Muscle of back (tissue), 13 donors: ENCODE results near the gene CLPTM1. TPM values are rescaled to one million over a fixed set of nuclear protein-coding genes. Genes with fewer than 3 reads are reported as not detected.
A peak's percentile ranks its signal among the peaks of the same experiment; 100 is the strongest.
"Not testable (repeated sequence)": the region's sequence is repeated elsewhere in the genome, so short reads cannot be mapped to it uniquely, and the experiment has no call there.

Experiments used
- DNase-seq, 3 donors: peaks; one replicate each; pipeline versions ENCODE4 v3.0.0 to v3.0.0-alpha.2; 2013
- long read RNA-seq, 9 donors: transcript quantifications; one replicate each; lab custom pipeline, GENCODE V29; 2026
- polyA plus RNA-seq, 10 donors: library from polyadenylated mRNA; unstranded; fragments of 120-200 nt; gene quantifications; one replicate each; pipeline ENCODE4 v1.2.1, GENCODE V29; 2013; ENCODE audit not compliant: insufficient read length in 10 of 10

The CLPTM1 gene, protein sequence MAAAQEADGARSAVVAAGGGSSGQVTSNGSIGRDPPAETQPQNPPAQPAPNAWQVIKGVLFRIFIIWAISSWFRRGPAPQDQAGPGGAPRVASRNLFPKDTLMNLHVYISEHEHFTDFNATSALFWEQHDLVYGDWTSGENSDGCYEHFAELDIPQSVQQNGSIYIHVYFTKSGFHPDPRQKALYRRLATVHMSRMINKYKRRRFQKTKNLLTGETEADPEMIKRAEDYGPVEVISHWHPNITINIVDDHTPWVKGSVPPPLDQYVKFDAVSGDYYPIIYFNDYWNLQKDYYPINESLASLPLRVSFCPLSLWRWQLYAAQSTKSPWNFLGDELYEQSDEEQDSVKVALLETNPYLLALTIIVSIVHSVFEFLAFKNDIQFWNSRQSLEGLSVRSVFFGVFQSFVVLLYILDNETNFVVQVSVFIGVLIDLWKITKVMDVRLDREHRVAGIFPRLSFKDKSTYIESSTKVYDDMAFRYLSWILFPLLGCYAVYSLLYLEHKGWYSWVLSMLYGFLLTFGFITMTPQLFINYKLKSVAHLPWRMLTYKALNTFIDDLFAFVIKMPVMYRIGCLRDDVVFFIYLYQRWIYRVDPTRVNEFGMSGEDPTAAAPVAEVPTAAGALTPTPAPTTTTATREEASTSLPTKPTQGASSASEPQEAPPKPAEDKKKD
- polyA plus RNA-seq, result 10 to 100 TPM; 45.6 to 58.2 (median 53.1) TPM
- long read RNA-seq, donor 1, transcript CLPTM1-201 (14 exons, 2,604 nt), result major isoform, 14 of 15 reads
- long read RNA-seq, donor 1, partial matches to known transcripts, result 0 of 15 reads
- long read RNA-seq, donor 1, other reads (novel, unspliced or antisense), result 0 of 15 reads
- long read RNA-seq, donor 2, transcript CLPTM1-201 (14 exons, 2,604 nt), result major isoform, 8 of 8 reads
- long read RNA-seq, donor 2, partial matches to known transcripts, result 0 of 8 reads
- long read RNA-seq, donor 2, other reads (novel, unspliced or antisense), result 0 of 8 reads
- long read RNA-seq, donor 3, result 0 reads
- long read RNA-seq, donor 4, transcript CLPTM1-201 (14 exons, 2,604 nt), result major isoform, 17 of 33 reads
- long read RNA-seq, donor 4, partial matches to known transcripts, result 16 of 33 reads
- long read RNA-seq, donor 4, other reads (novel, unspliced or antisense), result 0 of 33 reads
- long read RNA-seq, donor 5, transcript CLPTM1-201 (14 exons, 2,604 nt), result major isoform, 11 of 49 reads
- long read RNA-seq, donor 5, partial matches to known transcripts, result 38 of 49 reads
- long read RNA-seq, donor 5, other reads (novel, unspliced or antisense), result 0 of 49 reads
- long read RNA-seq, donor 6, transcript CLPTM1-201 (14 exons, 2,604 nt), result major isoform, 18 of 18 reads
- long read RNA-seq, donor 6, partial matches to known transcripts, result 0 of 18 reads
- long read RNA-seq, donor 6, other reads (novel, unspliced or antisense), result 0 of 18 reads
- long read RNA-seq, donor 7, transcript CLPTM1-201 (14 exons, 2,604 nt), result major isoform, 10 of 10 reads
- long read RNA-seq, donor 7, partial matches to known transcripts, result 0 of 10 reads
- long read RNA-seq, donor 7, other reads (novel, unspliced or antisense), result 0 of 10 reads
- long read RNA-seq, donor 8, transcript CLPTM1-201 (14 exons, 2,604 nt), result major isoform, 8 of 8 reads
- long read RNA-seq, donor 8, partial matches to known transcripts, result 0 of 8 reads
- long read RNA-seq, donor 8, other reads (novel, unspliced or antisense), result 0 of 8 reads
- long read RNA-seq, donor 9, partial matches to known transcripts, result 0 of 1 reads
- long read RNA-seq, donor 9, other reads (novel, unspliced or antisense), result 0 of 1 reads

DNA sequence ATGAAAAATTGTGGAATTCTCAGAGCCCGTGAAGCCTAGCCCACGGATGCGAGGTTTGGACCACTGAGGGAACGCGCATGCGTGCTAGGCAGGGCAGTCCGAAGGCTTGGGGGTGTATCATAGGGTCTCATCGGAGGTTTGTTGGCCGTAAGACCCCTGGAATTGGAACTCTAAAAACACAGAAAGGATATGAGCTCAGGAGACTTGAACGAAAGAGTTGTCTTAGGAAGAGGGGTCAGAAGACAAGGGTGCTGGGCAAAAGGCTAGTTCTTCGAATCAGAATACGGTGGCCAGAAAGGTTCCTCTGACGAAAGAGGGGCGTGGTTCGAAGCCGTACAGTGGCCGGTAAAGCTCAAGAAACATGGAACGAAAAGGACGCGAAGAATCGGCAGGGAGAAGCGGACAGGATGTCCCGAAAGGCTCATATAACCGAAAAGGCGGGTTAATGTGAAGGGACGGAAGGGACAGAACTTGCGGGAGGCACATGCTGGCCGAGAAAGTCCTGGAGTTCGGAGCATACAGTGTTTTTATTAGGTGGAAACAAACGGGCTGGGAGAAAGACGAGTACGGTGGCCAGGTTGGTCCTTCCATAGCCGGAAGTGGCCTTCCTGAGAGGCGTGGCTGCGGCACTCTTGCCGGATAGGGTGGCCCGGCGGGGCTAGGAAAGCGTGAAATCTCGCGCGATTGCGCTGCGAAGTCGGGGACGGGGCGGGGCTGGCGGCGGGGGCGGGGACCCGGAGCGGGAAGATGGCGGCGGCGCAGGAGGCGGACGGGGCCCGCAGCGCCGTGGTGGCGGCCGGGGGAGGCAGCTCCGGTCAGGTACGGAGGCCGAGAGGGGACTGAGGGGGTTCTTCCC, at the start of gene CLPTM1:
Gene CLPTM1, plus strand, starts transcription at position 732 of the 856 bp plus-strand sequence. Its CDS starts 16 bp downstream, at position 748.
- peak; percentile 97 to 99 (median 97) for DNase-seq

DNA sequence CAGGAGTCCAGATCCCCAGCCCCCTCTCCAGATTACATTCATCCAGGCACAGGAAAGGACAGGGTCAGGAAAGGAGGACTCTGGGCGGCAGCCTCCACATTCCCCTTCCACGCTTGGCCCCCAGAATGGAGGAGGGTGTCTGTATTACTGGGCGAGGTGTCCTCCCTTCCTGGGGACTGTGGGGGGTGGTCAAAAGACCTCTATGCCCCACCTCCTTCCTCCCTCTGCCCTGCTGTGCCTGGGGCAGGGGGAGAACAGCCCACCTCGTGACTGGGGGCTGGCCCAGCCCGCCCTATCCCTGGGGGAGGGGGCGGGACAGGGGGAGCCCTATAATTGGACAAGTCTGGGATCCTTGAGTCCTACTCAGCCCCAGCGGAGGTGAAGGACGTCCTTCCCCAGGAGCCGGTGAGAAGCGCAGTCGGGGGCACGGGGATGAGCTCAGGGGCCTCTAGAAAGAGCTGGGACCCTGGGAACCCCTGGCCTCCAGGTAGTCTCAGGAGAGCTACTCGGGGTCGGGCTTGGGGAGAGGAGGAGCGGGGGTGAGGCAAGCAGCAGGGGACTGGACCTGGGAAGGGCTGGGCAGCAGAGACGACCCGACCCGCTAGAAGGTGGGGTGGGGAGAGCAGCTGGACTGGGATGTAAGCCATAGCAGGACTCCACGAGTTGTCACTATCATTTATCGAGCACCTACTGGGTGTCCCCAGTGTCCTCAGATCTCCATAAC, 49.6 kb upstream of the CLPTM1 start, which contains the start of gene APOE:
Gene APOE, plus strand, starts transcription at position 360 of the 724 bp plus-strand sequence. CDS start 829 bp downstream, outside the sequence.
- DNase-seq, result peak in 1 of 3 donors; percentile 53

DNA sequence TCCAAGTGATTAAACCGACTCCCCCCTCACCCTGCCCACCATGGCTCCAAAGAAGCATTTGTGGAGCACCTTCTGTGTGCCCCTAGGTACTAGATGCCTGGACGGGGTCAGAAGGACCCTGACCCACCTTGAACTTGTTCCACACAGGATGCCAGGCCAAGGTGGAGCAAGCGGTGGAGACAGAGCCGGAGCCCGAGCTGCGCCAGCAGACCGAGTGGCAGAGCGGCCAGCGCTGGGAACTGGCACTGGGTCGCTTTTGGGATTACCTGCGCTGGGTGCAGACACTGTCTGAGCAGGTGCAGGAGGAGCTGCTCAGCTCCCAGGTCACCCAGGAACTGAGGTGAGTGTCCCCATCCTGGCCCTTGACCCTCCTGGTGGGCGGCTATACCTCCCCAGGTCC, 47.6 kb upstream of the CLPTM1 start:
- no peak for DNase-seq

DNA sequence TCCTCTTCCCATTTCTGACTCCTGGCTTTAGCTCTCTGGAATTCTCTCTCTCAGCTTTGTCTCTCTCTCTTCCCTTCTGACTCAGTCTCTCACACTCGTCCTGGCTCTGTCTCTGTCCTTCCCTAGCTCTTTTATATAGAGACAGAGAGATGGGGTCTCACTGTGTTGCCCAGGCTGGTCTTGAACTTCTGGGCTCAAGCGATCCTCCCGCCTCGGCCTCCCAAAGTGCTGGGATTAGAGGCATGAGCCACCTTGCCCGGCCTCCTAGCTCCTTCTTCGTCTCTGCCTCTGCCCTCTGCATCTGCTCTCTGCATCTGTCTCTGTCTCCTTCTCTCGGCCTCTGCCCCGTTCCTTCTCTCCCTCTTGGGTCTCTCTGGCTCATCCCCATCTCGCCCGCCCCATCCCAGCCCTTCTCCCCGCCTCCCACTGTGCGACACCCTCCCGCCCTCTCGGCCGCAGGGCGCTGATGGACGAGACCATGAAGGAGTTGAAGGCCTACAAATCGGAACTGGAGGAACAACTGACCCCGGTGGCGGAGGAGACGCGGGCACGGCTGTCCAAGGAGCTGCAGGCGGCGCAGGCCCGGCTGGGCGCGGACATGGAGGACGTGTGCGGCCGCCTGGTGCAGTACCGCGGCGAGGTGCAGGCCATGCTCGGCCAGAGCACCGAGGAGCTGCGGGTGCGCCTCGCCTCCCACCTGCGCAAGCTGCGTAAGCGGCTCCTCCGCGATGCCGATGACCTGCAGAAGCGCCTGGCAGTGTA, 46.9 kb upstream of the CLPTM1 start:
- no peak for DNase-seq

DNA sequence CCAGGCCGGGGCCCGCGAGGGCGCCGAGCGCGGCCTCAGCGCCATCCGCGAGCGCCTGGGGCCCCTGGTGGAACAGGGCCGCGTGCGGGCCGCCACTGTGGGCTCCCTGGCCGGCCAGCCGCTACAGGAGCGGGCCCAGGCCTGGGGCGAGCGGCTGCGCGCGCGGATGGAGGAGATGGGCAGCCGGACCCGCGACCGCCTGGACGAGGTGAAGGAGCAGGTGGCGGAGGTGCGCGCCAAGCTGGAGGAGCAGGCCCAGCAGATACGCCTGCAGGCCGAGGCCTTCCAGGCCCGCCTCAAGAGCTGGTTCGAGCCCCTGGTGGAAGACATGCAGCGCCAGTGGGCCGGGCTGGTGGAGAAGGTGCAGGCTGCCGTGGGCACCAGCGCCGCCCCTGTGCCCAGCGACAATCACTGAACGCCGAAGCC, 46.3 kb upstream of the CLPTM1 start:
- no peak for DNase-seq

DNA sequence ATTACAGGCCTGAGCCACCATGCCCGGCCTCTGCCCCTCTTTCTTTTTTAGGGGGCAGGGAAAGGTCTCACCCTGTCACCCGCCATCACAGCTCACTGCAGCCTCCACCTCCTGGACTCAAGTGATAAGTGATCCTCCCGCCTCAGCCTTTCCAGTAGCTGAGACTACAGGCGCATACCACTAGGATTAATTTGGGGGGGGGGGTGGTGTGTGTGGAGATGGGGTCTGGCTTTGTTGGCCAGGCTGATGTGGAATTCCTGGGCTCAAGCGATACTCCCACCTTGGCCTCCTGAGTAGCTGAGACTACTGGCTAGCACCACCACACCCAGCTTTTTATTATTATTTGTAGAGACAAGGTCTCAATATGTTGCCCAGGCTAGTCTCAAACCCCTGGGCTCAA, 45.4 kb upstream of the CLPTM1 start:
- DNase-seq, result no peak

DNA sequence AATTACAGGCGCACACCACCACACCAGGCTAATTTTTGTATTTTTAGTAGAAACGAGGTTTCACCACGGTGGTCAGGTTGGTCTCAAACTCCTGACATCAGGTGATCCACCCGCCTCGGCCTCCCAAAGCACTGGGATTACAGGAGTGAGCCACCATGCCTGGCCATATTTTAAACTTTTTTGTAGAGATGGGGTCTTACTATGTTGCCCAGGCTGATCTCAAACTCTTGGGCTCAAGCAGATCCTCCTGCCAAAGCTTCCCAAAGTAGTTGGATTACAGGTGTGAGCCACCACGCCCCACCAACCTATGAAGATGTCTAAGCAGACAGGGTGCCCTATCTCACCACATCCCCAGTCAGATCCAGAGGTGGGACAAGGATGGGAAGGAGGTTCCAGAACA, 43.3 kb upstream of the CLPTM1 start:
- not testable (repeated sequence) for DNase-seq

DNA sequence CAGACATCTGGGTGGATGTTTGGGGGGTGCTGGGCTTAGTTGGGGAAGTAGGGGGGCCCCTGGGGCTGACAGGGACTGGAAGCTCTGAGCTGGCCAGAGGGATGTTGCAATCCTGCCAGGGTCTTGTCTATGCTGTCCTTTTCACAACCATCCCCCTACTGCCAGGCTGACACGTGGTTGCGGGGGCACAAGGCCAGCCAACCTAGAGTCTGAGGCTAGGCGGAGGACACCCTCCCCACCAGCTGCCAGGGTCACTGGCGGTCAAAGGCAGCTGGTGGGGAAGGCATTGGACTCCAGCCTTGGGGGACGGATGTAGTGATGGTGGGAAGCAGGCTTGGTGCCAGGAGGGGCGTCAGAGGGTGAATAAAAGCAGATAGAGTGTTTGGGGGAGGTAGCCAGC, 42.3 kb upstream of the CLPTM1 start:
- peak; percentile 51 to 76 (median 59) for DNase-seq

DNA sequence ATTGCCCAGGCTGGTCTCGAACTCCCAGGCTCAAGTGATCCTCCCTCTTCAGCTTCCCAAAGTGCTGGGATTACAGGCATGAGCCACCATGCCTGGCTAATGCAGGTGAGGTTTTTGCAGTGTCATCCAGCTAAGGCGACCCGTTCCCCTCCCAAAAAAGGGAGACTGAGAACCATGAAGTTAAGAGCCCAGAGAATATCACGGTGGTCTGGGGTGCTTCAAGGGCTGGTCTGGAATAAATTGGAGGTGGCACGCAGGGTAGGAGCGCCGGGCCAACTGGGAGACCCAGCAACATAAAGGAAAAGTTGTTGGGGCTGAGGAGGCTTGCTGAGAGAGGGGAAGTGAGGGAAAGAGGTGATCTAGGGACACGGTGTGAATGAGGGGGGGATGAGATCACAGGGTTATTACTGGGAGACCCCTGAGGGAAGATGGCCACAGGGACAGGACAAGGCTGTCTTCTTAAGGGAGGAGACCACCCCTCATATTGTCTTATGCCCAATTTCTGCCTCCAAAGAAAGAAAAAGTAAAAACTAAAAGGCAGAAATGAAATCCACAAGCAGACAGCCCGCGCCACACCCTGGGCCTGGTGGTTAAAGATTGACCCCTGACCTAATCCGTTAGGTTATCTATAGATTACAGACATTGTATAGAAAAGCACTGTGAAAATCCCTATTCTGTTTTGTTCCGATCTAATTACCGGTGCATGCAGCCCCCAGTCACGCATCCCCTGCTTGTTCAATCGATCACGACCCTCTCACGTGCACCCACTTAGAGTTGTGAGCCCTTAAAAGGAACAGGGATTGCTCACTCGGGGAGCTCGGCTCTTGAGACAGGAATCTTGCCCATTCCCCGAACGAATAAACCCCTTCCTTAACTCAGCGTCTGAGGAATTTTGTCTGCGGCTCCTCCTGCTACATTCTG, 41.4 kb upstream of the CLPTM1 start:
- not testable (repeated sequence) for DNase-seq

DNA sequence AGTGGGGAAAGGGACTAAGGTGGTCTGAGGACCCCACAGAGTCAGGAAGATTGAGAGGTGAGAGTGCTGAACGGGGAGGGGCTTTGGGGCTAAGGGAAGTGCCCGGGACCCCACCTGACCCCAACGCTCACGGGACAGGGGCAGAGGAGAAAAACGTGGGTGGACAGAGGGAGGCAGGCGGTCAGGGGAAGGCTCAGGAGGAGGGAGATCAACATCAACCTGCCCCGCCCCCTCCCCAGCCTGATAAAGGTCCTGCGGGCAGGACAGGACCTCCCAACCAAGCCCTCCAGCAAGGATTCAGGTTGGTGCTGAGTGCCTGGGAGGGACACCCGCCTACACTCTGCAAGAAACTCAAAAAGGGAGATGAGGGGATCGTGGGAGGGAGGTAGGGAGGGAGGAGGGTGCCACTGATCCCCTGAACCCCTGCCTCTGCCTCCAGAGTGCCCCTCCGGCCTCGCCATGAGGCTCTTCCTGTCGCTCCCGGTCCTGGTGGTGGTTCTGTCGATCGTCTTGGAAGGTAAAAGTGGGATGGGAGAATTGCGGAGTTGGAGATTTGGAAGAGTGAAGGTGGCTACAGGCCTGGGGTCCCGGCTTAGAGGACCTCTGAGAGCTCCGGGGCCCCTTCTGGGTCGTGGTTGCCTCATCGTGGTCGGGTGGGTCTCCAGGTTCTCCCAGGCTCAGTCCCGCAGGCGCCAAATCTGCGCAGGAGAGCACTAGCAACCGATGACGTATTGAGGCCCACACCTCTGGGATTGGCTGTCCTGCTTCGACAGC, 40.6 kb upstream of the CLPTM1 start, which contains the start of gene APOC1:
Gene APOC1, plus strand, starts transcription at position 176 of the 774 bp plus-strand sequence. Its CDS starts 284 bp downstream, at position 460.
- DNase-seq, result peak; percentile 85 to 96 (median 93)

DNA sequence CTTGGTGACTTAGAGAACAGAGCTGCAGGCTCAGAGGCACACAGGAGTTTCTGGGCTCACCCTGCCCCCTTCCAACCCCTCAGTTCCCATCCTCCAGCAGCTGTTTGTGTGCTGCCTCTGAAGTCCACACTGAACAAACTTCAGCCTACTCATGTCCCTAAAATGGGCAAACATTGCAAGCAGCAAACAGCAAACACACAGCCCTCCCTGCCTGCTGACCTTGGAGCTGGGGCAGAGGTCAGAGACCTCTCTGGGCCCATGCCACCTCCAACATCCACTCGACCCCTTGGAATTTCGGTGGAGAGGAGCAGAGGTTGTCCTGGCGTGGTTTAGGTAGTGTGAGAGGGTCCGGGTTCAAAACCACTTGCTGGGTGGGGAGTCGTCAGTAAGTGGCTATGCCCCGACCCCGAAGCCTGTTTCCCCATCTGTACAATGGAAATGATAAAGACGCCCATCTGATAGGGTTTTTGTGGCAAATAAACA, 30.9 kb upstream of the CLPTM1 start:
- DNase-seq, result no peak

DNA sequence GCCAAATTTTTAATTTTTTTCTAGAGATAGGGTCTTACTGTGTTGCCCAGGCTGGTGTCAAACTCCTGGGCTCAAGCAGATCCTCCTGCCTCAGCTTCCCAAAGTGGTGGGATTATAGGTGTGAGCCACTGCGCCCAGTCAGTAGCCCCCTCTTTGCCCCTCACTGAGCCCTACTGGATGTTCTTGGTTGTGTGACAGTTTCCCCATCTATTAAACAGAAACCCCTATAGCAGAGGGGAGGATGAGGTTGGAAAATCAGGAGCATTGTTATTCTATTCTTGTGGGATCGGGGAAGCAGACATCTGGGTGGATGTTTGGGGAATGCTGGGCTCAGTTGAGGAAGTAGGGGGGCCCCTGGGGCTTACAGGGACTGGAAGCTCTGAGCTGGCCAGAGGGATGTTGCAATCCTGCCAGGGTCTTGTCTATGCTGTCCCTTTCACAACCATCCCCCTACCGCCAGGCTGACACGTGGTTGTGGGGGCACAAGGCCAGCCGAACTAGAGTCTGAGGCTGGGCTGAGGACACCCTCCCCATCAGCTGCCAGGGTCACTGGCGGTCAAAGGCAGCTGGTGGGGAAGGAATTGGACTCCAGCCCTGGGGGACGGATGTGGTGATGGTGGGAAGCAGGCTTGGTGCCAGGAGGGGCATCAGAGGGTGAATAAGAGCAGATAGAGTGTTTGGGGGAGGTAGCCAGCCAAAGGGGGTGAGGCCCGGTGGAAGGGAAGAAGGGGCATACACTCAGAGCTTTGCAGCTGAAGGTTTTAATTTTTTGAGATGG, 29.9 kb upstream of the CLPTM1 start:
- DNase-seq, result peak; percentile 65 to 82 (median 69)

DNA sequence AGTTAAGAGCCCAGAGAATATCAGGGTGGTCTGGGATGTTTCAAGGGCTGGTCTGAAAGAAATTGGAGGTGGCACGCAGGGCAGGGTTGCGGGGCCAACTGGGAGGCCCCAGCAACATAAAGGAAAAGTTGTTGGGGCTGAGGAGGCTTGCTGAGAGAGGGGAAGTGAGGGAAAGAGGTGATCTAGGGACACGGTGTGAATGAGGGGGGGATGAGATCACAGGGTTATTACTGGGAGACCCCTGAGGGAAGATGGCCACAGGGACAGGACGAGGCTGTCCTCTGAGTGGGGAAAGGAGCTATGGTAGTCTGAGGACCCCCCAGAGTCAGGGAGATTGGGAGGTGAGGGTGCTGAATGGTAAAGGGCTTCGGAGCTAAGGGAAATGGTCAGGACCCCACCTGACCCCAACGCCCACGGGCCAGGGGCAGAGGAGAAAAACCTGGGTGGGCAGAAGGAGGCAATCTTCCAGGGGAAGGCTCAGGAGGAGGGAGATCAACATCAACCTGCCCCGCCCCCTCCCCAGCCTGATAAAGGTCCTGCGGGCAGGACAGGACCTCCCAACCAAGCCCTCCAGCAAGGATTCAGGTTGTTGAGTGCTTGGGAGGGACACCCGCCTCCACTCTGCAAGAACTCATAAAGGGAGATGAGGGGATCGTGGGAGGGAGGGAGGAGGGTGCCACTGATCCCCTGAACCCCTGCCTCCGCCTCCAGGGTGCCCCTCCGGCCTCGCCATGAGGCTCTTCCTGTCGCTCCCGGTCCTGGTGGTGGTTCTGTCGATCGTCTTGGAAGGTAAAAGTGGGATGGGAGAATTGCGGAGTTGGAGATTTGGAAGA, 28.7 kb upstream of the CLPTM1 start:
- DNase-seq, result not testable (repeated sequence)

DNA sequence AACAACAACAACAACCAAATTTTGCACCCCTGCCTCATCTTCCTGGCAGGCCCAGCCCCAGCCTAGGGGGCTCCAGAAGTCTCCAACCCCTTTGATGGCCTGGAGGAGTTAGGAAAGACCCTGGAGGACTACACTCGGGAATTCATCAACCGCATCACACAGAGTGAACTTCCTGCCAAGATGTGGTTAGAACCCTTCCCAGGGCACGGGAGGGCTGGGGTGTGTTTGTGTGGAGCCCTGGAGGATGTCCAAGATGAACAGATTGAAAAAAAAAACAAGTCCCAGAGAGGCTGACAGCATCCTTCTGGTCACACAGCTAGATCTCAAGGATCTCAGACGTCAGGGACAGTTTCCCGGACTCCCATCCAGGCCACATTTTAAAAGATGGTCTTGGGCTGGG, 27.4 kb upstream of the CLPTM1 start:
- no peak for DNase-seq
